Muscle layer of colon (tissue), 2 donors: ENCODE results near the gene BMP8A.
"Not testable (repeated sequence)": the region's sequence is repeated elsewhere in the genome, so short reads cannot be mapped to it uniquely, and the experiment has no call there.

ENCODE experiments used
- H3K27ac ChIP-seq: one replicate; pipeline ENCODE4 v1.7.0; 2013; ENCODE audit warnings: low read depth, mild to moderate bottlenecking, low read length, moderate library complexity
- H3K27me3 ChIP-seq, 2 donors: one replicate each; pipeline ENCODE4 v1.7.0; 2013; ENCODE audit warnings: low read length in 2 of 2, mild to moderate bottlenecking in 2 of 2; ENCODE audit not compliant: insufficient read depth in 2 of 2, control insufficient read depth in 1 of 2
- H3K36me3 ChIP-seq: one replicate; pipeline ENCODE4 v1.7.0; 2013; ENCODE audit warnings: mild to moderate bottlenecking, low read length; ENCODE audit not compliant: insufficient read depth
- H3K4me1 ChIP-seq: one replicate; pipeline ENCODE4 v1.7.0; 2013; ENCODE audit warnings: mild to moderate bottlenecking, low read length; ENCODE audit not compliant: insufficient read depth
- H3K4me3 ChIP-seq, 2 donors: one replicate each; pipeline ENCODE4 v1.7.0; 2013; ENCODE audit warnings: low read length in 2 of 2, low read depth in 1 of 2, mild to moderate bottlenecking in 1 of 2, moderate library complexity in 1 of 2
- H3K9ac ChIP-seq: one replicate; pipeline ENCODE4 v1.7.0; 2013; ENCODE audit warnings: low read length
- H3K9me3 ChIP-seq: one replicate; pipeline ENCODE4 v1.7.0; 2013; ENCODE audit warnings: mild to moderate bottlenecking, low read length
- donor health status: abdominal sarcoma.
- donor health status: Adenocarcinoma of cecum.

BMP8A gene

GRCh38 chr1:39466413-39467107 lies 24.9 kb upstream of the BMP8A start:
- no peaks in the 10 kb centered on the region for H3K27me3 ChIP-seq
- no peak overlapping the region for H3K9ac ChIP-seq
- H3K36me3 ChIP-seq = peaks cover 82% of the 10 kb centered on the region
- H3K4me1 ChIP-seq = peaks cover 7% of the 10 kb centered on the region
- no peak overlapping the region for H3K4me3 ChIP-seq
- H3K9me3 ChIP-seq = no peaks in the 10 kb centered on the region
- no peak overlapping the region for H3K27ac ChIP-seq

- H3K4me1 ChIP-seq, H3K4me3 ChIP-seq, H3K9me3 ChIP-seq, H3K27me3 ChIP-seq, H3K27ac ChIP-seq, H3K9ac ChIP-seq: not testable (repeated sequence)
- peaks cover 82% of the 10 kb centered on the region for H3K36me3 ChIP-seq
These were observed 24.2 kb upstream of the BMP8A start for GRCh38 chr1:39467108-39467720.

- Histone ChIP-seq H3K9me3 (no peaks in the 10 kb centered on the region), H3K27me3 (no peaks in the 10 kb centered on the region), H3K27ac (no peak overlapping the region), H3K4me1 (peaks cover 7% of the 10 kb centered on the region), H3K36me3 (peaks cover 76% of the 10 kb centered on the region), H3K9ac (no peak overlapping the region), H3K4me3 (no peak overlapping the region)
These were observed 22.3 kb upstream of the BMP8A start for GRCh38 chr1:39469150-39469549.

- H3K9me3 ChIP-seq = no peaks in the 10 kb centered on the region
- peaks cover 7% of the 10 kb centered on the region for H3K4me1 ChIP-seq
- H3K27ac ChIP-seq = no peak overlapping the region
- H3K4me3 ChIP-seq = no peak overlapping the region
- H3K36me3 ChIP-seq = peaks cover 72% of the 10 kb centered on the region
- H3K27me3 ChIP-seq = no peaks in the 10 kb centered on the region
- no peak overlapping the region for H3K9ac ChIP-seq
These were observed 21.4 kb upstream of the BMP8A start for GRCh38 chr1:39470040-39470439.

GRCh38 chr1:39472826-39473225 lies 18.6 kb upstream of the BMP8A start:
- Histone ChIP-seq H3K9ac (no peak overlapping the region), H3K4me1 (no peaks in the 10 kb centered on the region), H3K36me3 (peaks cover 61% of the 10 kb centered on the region), H3K9me3 (no peaks in the 10 kb centered on the region), H3K4me3 (no peak overlapping the region), H3K27me3 (no peaks in the 10 kb centered on the region), H3K27ac (no peak overlapping the region)

GRCh38 chr1:39473324-39473723 lies 18.1 kb upstream of the BMP8A start:
- no peak overlapping the region for H3K4me3 ChIP-seq

GRCh38 chr1:39474810-39475209 lies 16.6 kb upstream of the BMP8A start:
- Histone ChIP-seq H3K36me3 (peaks cover 44% of the 10 kb centered on the region), H3K27ac (no peak overlapping the region), H3K4me1 (peaks cover 13% of the 10 kb centered on the region), H3K27me3 (no peaks in the 10 kb centered on the region), H3K4me3 (no peak overlapping the region), H3K9ac (no peak overlapping the region), H3K9me3 (no peaks in the 10 kb centered on the region)

More at GRCh38 chr1:39473324-39473723, 18.1 kb upstream of the BMP8A start:
- no peaks in the 10 kb centered on the region for H3K9me3 ChIP-seq
- H3K27ac ChIP-seq = no peak overlapping the region
- peaks cover 57% of the 10 kb centered on the region for H3K36me3 ChIP-seq
- H3K27me3 ChIP-seq = no peaks in the 10 kb centered on the region
- no peak overlapping the region for H3K9ac ChIP-seq
- peaks cover 3% of the 10 kb centered on the region for H3K4me1 ChIP-seq

GRCh38 chr1:39475551-39475950 lies 15.9 kb upstream of the BMP8A start:
- not testable (repeated sequence) for H3K27me3 ChIP-seq, H3K9me3 ChIP-seq, H3K9ac ChIP-seq, H3K27ac ChIP-seq, H3K4me3 ChIP-seq
- H3K36me3 ChIP-seq = peaks cover 42% of the 10 kb centered on the region
- H3K4me1 ChIP-seq = peaks cover 13% of the 10 kb centered on the region

GRCh38 chr1:39478126-39478915 lies 13.1 kb upstream of the BMP8A start:
- Histone ChIP-seq H3K9me3 (no peaks in the 10 kb centered on the region), H3K27ac (peak overlapping the region; percentile 19), H3K27me3 (no peaks in the 10 kb centered on the region), H3K4me3 (no peak overlapping the region), H3K4me1 (peaks cover 13% of the 10 kb centered on the region), H3K36me3 (peaks cover 39% of the 10 kb centered on the region), H3K9ac (no peak overlapping the region)

- Histone ChIP-seq H3K9ac (no peak overlapping the region), H3K27ac (no peak overlapping the region), H3K27me3 (no peaks in the 10 kb centered on the region), H3K4me1 (peaks cover 13% of the 10 kb centered on the region), H3K4me3 (no peak overlapping the region), H3K36me3 (peaks cover 50% of the 10 kb centered on the region), H3K9me3 (no peaks in the 10 kb centered on the region)
These were observed 10.1 kb upstream of the BMP8A start for GRCh38 chr1:39481289-39481688.

GRCh38 chr1:39483276-39483675 lies 8.2 kb upstream of the BMP8A start:
- no peak overlapping the region for H3K27ac ChIP-seq
- no peak overlapping the region for H3K9ac ChIP-seq
- H3K4me3 ChIP-seq = no peak overlapping the region
- no peaks in the 10 kb centered on the region for H3K9me3 ChIP-seq
- H3K4me1 ChIP-seq = peaks cover 11% of the 10 kb centered on the region
- no peaks in the 10 kb centered on the region for H3K27me3 ChIP-seq
- peaks cover 66% of the 10 kb centered on the region for H3K36me3 ChIP-seq
